ENCODE data around the gene FARP1. TPM values are rescaled to one million over a fixed set of nuclear protein-coding genes. Genes with fewer than 3 reads are reported as not detected.
A peak's percentile ranks its signal among the peaks of the same experiment; 100 is the strongest.

Gene FARP1
- total and polyA plus RNA-seq, 2 of the 13 experiments (the other 11 are each of a cell fraction or from before 2014, with no cell fraction given): 70.6 to 126 TPM

GRCh38 chr13:98397221-98397620 is 254.3 kb downstream of the FARP1 start:
- no TSS peak for BruUV-seq (replicated peaks)
- FAIRE-seq (no peak), DNase-seq (ENCODE audit: low spot score) (no peak), ATAC-seq (0 out of 3 replicates have a peak, but pooled peaks have one; percentile 9)
- H3K9ac ChIP-seq (ENCODE audit: insufficient read depth, low read depth, low read length): no peak overlapping the region
- peaks cover 4% of the 10 kb centered on the region; the same call in 1 of the 2 replicates for H4K20me1 ChIP-seq (ENCODE audit: insufficient read depth, low read length)
- no peak overlapping the region for H3K4me2 ChIP-seq (ENCODE audit: low read depth, low read length)
- H3K4me1 ChIP-seq (ENCODE audit: insufficient read depth, low read length): no peaks in the 10 kb centered on the region
- no peaks in the 10 kb centered on the region for H3K79me2 ChIP-seq (ENCODE audit: insufficient read depth, low read length)
- POLR2A ChIA-PET: no interaction called here
- no peak overlapping the region for H2AFZ ChIP-seq (ENCODE audit: low read length)
- in situ Hi-C loops (cut with HindIII; ENCODE audit: extremely low pct_ligation_motif_present, low pct_unique_long_range_greater_than_20kb): no loop called here
- peaks cover 28 to 80% of the 10 kb centered on the region in 2 experiments for H3K36me3 ChIP-seq (replicated peaks in 1 of 2; ENCODE audit: control insufficient read depth in 1 of 2, insufficient read depth in 2 of 2, low read length in 2 of 2)
- WGBS (ENCODE audit: low lambda C conversion rate): 90% methylated on average over 1 of the region's 1 CpG
- no peak overlapping the region for H3K27ac ChIP-seq (ENCODE audit: extremely low read length, insufficient read depth, low read length)
- TF ChIP-seq, protein P1, sequence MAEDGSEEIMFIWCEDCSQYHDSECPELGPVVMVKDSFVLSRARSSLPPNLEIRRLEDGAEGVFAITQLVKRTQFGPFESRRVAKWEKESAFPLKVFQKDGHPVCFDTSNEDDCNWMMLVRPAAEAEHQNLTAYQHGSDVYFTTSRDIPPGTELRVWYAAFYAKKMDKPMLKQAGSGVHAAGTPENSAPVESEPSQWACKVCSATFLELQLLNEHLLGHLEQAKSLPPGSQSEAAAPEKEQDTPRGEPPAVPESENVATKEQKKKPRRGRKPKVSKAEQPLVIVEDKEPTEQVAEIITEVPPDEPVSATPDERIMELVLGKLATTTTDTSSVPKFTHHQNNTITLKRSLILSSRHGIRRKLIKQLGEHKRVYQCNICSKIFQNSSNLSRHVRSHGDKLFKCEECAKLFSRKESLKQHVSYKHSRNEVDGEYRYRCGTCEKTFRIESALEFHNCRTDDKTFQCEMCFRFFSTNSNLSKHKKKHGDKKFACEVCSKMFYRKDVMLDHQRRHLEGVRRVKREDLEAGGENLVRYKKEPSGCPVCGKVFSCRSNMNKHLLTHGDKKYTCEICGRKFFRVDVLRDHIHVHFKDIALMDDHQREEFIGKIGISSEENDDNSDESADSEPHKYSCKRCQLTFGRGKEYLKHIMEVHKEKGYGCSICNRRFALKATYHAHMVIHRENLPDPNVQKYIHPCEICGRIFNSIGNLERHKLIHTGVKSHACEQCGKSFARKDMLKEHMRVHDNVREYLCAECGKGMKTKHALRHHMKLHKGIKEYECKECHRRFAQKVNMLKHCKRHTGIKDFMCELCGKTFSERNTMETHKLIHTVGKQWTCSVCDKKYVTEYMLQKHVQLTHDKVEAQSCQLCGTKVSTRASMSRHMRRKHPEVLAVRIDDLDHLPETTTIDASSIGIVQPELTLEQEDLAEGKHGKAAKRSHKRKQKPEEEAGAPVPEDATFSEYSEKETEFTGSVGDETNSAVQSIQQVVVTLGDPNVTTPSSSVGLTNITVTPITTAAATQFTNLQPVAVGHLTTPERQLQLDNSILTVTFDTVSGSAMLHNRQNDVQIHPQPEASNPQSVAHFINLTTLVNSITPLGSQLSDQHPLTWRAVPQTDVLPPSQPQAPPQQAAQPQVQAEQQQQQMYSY (CRISPR knock-in tag; IDR thresholded peaks at IDR 0.05): no peak
- TF ChIP-seq NAIF1 (CRISPR knock-in tag; IDR thresholded peaks at IDR 0.05; ENCODE audit: borderline replicate concordance): no peak
- TF ChIP-seq ZNF777 (CRISPR knock-in tag; IDR thresholded peaks at IDR 0.05): no peak
- TF ChIP-seq MTA1 (CRISPR knock-in tag; IDR thresholded peaks at IDR 0.05; ENCODE audit: borderline replicate concordance): no peak
- TF ChIP-seq DZIP1 (CRISPR knock-in tag; IDR thresholded peaks at IDR 0.05): no peak
- TF ChIP-seq SP1 (IDR thresholded peaks at IDR 0.05): no peak
- TF ChIP-seq SP1 (CRISPR knock-in tag; IDR thresholded peaks at IDR 0.05): no peak
- no peak for TF ChIP-seq FOXC1 (CRISPR knock-in tag; IDR thresholded peaks at IDR 0.05; ENCODE audit: borderline replicate concordance)
- TF ChIP-seq ZNF263 (CRISPR knock-in tag; IDR thresholded peaks at IDR 0.05): no peak
- TF ChIP-seq STAG1 (CRISPR knock-in tag; IDR thresholded peaks at IDR 0.05): peak; percentile 36; the same call in 1 of the 2 replicates
- TF ChIP-seq POGZ (CRISPR knock-in tag; IDR thresholded peaks at IDR 0.05): no peak
- TF ChIP-seq RORA (CRISPR knock-in tag; IDR thresholded peaks at IDR 0.05): no peak
- TF ChIP-seq MATR3 (CRISPR knock-in tag; IDR thresholded peaks at IDR 0.05): no peak
- no peak for TF ChIP-seq SATB2 (CRISPR knock-in tag; IDR thresholded peaks at IDR 0.05)
- no peak for TF ChIP-seq ZNF792 (CRISPR knock-in tag; IDR thresholded peaks at IDR 0.05)
- no peak for TF ChIP-seq NCOR1 (IDR thresholded peaks at IDR 0.05; ENCODE audit: borderline replicate concordance, low read length)
- peak; percentile 21; the same call in 1 of the 2 replicates for TF ChIP-seq CTCF (CRISPR knock-in tag; IDR thresholded peaks at IDR 0.05)
- TF ChIP-seq ZNF674 (CRISPR knock-in tag; IDR thresholded peaks at IDR 0.05; ENCODE audit: low read depth): no peak
- H3K9me3 ChIP-seq (ENCODE audit: low read length): no peaks in the 10 kb centered on the region
- H3K27me3 ChIP-seq (ENCODE audit: control insufficient read depth in 1 of 2, insufficient read depth in 2 of 2, low read length in 2 of 2): no peaks in the 10 kb centered on the region
- no peak overlapping the region for H3K4me3 ChIP-seq (replicated peaks in 1 of 3; ENCODE audit: insufficient read depth in 1 of 3, low read depth in 2 of 3, low read length in 3 of 3)
- intact Hi-C loops (cut with micrococcal nuclease; ENCODE audit: unreplicated experiment): no loop called here
- CTCF ChIA-PET (ENCODE audit: low intra/inter-chr PET ratio, low total read pairs): no interaction called here

All from HepG2 (cell line).